SHP77 treated with DMSO at 0.1 percent for 48 hours (cell line): ENCODE results near the gene RAD23B.

Experiments used
- DNase-seq: peaks from one replicate; lab custom pipeline; 2025; lab: John Stamatoyannopoulos, UW

Gene RAD23B

DNA sequence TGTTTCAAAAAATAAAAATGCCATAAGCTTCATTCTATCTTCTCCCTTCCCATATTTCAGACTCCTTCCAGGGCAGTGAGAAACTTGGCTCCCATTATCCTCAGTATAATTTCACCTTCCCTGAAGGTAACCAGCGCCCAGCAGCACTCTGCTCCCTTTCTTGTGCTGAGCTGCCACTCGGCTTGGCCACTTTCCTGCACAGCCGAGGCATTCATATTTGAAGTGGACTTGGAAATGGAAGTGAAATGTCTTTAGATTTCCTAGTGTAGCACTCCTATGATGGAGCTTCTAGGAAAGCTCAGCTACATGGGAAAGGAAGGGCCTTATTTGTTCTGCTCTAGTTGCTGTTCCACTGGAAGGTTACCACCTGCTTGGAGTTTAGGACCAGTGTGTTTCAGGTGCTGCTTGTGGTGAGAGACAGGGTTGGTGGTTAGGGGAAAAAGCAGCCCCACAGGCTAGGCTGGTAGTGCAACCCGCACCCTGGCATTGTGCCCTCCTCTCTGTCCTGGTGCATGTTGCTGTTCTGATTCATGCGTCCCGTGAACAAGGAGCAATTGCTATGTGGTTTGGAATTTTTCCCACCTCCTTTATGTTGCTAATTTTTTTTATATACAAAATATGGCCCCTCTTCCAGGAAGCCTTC, 53.8 kb downstream of the RAD23B start:
- DNase-seq = no peak

DNA sequence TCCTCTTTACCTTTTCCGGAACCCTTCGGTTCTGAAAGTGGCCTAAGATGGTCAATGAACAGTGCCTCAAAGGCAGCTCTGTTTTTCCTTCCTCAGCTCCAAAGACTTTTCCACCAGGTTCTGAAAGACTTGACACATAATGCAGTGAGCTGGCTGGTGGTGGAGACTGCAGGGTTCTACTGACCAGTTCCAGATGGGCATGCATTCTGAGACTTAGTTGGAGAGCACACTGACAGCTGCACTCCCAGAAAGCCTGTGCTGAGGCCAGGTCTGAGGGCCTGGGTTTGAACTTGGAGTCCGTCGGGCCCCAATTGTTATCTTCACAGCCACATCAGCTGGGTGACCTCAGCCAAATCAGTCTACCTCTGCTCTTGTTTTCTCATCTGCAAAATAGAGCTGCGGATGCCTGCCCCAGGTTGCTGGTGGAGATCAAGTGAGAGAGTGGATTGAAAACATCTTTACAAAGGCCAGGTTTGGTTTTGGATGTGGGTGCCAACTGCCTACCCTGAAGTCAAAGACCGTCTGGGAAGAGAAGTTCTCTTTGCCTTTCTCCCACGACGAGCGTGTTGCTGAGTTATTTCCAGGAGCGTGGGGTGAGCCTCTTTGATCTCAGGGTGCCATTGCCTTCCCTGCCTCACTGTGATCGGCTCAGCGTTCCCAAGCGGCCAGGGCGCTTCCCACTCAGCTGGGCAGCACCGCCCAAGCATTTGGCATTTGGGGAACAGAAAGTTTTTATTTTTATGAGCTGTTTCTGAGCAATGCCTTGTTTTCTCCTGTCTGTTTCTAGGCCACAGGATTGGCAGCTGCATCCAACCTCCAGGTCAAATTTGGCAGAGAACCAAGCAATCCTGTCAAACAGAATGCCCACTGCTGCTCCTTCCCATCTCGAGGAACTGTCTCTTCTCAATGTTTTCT, 54.9 kb downstream of the RAD23B start:
- no peak for DNase-seq

DNA sequence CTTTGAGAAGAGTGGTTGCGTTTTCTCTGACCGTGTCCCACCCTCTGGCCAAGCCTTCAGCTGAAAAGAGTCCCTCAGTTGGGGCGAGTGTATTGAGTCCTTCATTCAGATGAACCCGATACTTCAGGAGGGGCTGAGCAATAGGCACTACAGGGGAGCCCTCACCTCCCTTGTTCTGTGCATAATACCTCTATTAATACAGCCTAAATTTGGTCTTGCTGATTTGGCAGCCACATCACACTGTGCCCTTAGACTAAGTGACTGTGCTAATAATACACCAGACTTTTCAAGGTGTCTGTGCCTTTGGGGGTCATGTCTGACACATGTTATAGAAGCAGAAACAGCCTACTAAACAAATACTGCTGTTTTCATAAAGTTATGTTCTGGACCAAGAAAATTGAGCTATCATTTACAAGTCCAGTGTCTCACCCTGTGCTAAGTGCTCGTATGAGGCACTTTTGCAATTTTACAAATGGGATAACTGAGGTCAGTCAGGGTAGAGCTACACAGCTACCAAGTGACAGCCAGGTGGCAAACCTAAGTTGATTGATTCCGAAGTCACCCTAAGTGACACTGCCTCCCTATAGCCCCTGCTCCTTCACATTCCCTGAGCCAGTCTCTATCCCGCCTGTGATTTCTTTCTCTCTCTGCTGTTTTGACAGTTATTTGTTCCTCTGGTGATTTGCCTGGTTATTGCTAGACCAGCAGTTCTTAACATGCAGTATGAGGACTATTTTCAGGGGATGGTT, 56.0 kb downstream of the RAD23B start:
- DNase-seq = no peak

DNA sequence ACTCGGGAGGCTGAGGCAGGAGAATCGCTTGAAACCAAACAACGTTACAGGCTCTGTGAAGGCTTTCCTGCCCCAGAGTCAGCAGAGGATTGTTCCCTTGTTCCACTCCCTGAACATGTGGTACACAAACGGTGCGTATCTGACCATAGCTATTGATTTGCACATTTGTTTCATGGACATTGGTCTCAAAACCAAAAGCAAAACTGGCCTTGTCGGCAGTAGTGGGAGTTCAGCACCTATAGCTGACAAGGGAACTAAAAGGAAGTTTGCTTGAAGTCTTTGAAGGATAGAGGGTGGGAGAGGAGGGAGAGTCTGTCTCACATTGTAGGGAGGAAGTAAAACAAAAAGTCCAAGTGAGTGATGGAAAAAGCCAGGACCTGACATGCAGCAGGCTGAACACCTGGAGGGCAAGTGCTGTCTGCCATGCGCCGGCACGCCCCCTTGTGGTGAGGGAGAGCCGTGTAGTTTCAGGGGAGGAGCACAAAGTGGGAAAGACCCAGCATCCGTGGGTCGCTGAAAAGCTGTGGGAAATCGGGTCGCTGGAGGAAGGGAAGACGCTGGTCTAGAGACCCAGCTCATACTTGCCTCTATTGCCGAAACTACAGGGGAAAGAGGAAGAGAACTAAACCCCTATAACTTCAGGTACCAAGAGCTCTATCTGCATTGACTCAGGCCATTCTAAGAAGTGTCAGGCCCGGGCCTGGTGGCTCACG, 58.0 kb downstream of the RAD23B start:
- DNase-seq = peak; percentile 20

DNA sequence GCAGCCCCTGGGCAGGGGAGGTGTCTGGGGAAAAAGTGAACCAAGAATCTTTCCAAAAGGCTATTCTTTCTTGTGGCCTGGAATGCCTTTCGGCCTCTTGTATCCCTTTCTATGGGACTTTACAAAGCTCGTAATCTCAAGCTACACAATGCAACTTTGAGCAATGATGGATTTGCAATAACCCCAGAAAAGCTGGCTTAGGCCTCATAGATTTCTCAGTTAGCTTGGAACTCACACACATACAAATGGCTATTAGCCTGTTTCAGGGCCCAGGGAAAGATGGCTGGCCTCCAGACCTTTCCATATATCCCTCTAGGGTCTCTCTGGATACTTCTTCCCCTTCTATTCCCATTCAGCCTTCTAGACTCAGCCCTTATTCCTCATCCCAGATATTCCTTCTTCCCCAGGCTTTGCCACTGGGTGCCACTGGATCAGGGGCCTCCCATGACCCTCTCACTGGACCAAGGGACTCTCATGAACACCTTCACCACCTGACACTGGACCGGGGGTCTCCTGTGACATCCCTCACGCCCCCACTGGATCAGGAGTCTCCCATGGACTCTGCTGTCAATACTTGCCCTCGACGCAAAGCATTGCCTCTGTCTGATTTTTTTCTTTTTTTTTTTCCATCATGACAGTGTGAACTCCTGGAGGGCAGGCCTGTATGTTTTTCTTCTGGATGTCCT, 59.5 kb downstream of the RAD23B start:
- no peak for DNase-seq

DNA sequence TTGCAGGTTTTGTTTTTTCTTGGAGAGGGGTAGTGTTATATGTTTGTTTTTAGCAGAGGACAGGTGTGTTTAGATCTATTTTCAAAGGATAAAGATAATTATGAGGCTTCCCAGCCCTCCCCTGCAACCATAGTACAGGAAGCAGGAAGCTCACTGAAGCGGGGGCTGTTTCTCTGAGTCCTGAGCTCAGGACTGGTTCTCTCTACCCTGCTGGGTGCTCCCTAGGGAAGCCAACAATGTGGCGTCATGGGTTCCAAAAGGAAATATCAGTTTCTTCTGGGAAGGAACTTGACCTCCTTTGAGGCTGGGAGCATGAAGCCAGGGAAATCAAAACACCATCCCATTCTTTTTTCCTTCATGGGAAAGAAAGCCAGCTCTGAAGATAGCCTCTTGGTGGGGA, 62.2 kb downstream of the RAD23B start:
- no peak for DNase-seq

DNA sequence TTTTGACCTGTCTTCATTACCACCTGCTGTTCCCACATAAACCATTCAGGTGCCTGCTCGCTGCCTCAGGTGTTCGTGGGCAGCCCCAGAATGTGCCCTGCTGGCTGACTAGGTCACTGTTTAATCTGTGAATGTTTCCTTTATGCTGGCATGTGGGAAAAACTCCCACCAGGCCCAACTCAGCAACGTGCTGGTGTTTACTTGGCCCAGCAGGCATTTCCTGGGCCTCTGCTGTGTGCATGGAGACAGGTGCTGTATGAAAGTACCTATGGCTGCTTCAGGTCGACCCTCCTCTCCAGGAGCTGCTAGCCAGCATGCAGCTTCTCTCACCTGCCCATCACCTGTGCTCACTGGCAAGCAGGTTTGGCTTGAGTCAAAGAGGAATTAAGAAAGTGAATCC, 65.8 kb downstream of the RAD23B start:
- no peak for DNase-seq

DNA sequence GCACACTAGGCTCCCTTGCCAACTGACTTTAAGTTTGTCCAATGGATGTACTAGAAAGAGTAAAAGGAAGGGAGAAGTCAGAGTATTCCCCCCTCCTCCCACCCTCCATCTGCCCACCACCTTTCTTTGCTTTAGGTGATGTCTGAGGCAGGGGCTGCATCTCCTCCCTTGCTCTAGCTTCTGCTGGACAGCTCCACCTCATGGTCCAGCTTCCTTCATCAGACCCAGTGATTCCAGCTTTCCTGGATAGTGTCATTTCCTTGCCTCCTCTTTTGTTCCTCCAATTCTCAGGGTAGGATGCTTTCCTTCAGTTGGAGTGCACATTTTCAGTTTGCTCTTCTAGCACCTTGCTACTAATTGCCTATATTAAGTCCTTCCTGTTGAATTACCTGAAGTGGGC, 67.4 kb downstream of the RAD23B start:
- DNase-seq = no peak

DNA sequence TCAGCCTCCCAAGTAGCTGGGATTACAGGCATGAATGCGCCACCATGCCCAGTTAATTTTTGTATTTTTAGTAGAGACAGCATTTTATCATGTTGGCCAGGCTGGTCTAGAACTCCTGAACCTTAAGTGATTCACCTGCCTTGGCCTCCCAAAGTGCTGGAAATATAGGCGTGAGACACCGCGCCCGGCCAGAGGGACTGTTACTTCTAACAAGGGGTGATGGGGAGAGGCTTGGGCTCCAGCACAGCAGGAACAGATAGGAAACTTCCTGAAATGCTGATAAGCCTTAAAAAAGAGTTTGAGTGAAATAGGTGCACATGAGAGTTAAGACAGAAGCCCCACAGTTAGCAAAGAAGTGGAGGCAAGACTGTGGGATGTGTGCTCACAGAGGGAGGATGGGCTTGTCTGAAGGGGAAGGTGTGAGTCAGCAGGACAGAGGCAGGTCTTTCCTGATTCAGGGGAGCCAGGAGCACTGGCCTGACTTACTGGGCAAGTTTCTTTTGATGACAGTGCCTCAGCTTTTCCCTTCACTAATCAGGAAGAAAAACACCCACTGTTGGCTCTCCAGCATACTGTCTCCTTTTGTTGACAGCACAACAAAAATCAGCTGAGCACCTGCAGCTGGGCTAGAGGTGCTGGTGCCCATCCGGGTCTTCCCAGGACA, 68.4 kb downstream of the RAD23B start:
- DNase-seq = no peak

DNA sequence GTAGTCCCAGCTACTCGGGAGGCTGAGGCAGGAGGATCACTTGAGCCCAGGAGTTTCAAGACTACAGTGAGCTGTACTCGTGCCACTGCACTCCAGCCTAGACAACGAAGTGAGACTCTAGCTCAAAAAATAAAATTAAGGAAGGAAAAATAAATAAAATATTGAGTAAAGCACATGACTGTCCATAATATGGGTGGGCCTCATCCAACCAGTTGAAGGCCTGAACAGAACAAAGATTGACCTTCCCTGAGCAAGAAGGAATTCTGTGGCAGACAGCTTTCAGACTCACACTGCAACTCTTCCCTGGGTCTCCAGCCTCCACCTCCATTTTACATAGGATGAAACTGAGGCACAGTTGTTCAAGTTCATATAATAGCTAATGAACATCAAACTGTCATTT, 72.3 kb downstream of the RAD23B start:
- no peak for DNase-seq

DNA sequence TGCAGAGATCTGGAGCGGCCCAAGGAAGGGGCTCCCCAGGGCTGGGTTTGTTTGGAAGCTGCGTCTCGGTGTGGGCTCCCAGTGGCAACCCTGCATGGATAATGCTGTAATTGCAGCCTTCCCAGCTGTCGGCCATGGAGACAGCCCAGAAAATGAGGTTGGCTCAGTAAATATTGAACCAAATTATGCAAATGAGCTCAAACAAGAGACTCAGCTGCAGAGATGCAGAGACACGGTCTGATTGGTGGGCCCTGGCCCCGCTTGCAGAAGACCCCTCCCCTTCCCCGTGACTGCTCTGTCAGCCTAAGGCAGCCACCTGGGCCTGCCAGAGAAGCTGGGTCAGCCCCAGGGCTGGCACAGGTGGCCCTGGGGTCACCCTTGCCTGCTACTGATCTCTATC, 75.9 kb downstream of the RAD23B start:
- no peak for DNase-seq

DNA sequence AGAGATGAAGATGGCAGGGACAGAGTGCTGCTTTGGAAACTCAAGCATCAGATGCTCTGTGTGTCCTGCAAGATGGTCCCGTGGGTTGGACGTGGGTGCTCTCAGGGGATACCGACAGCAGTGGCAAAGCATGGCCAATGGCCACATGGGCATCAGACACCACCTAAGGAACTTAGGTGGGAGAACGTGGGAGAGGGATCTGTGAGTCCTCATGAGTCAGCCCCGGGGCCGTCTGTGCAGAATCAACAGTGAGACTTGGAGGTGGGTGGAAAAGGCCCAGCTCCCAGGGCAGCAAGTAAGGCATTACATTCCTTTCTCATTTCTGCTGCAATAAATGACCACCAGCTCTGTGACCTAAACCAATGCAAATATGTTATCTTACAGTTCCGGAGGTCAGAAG, 77.0 kb downstream of the RAD23B start:
- no peak for DNase-seq

DNA sequence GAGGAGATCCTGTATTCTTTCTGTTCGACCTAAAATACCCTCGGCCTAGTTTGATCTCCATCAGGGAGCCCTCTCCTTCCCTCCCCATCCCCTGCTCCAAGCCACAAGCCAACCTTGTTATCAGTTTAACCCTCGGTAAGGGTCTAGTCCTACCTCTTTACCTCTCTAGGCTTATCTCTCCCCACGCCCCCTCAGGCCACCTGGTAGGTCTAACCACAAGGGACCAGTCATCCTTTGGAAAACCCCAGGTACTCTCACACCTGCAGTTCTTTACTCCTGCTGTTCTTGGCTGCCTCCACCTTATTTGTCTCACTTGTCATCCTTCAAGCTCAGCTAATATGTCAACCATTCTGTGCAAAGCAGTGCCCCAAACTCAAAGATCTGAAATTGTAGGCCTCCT, 78.7 kb downstream of the RAD23B start:
- no peak for DNase-seq

DNA sequence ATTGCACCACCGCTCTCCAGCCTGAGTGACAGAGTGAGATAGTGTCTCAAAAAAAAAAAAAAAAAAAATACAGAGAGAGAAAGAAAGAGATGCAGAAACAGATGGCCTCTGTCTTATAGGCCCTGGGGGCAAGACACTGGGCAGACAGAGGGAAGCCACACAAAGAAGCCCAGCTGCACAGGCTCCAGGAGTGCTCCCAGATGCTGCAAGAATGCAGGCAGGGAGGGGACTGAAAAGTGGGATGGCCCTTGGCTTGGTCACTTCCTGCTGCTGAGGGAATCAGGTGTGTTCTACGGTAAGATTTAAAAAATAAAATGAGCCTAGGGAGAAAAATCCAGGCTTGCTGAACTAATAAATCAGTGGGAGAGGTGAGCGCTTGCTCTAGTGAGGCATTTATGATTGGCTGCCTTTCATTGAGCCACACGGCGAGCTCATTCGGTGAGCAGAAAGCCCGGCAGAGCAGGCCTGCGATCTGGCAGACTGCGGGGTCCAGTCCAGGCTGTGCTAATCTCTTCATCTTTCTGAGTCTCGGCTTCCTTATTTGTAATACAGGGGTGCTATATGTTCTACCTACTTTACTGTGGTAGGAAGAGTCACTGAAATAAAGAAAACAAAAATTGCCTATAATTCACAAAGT, 80.6 kb downstream of the RAD23B start:
- no peak for DNase-seq

DNA sequence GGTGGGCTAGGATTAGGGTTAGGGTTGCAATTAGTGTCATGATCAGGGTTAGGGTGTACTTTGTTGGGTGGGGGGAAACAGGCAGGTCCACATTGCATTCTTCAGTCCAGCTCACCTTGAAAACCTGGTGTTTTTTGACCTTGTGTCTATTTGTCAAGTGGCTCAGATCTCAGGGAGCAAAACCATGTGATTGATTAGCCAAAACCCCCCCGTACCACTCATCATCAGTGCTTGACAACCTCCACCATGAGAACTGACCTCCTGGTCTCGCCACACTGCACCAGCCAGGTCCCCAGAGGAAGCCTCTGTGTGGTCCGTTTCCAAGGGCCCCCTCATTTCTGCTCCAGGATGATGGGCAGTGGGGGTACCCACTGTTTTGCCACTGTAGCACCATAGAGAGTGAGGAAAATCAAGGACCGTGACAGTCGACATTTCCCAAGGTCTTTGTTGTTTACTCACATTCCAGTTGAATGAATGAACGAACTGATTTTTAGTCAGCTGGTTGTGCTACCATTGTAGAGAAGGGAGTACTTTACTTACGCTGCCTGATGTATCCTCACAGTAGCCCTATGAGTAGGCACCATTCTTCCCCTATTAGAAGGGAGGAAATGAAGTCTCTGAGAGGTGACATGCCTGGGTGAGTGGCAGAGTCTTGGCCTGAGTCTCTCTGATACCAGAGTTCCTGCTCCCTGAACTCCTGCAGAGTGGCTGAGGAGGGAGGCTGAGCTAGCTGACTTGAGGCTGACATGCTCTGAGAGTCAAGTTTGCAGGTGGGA, 84.8 kb downstream of the RAD23B start:
- DNase-seq = no peak

DNA sequence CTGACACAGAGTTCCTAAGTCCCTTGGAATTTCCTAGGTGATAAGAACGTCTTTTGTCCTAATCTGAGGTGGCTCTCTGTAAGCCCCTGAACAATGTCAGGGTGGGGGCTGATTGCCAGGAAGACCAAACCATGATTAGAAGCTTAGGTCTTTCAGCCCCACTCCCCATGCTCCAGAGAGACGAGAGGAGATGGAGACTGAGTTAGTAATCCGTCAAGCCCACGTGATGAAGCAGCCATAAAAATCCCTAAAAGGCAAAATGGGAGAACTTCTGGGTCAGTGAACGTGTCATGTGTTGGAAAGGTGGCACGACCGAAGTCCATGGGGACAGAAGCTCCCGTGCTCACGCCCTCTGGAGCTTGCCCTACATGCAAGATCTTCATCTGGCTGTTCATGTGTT, 85.6 kb downstream of the RAD23B start:
- DNase-seq = no peak

DNA sequence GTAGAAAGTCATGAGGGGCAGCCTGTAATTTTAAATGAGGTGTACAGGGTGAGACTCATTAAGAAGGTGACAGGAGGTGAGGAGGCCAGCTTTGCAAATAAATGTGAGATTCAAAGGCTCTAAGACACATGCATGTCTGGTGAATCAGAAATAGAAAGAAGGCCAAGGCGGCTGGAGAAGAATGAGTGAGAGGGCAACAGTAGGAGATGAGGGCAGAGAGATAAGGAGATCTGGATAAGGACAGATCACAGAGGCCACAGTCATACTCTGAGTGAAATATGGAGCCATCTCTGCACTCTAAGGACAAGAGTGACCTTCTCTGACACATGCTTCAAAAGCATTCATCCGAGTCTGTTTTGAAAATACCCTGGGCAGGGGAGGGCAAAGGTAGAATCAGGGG, 90.7 kb downstream of the RAD23B start:
- DNase-seq = no peak

DNA sequence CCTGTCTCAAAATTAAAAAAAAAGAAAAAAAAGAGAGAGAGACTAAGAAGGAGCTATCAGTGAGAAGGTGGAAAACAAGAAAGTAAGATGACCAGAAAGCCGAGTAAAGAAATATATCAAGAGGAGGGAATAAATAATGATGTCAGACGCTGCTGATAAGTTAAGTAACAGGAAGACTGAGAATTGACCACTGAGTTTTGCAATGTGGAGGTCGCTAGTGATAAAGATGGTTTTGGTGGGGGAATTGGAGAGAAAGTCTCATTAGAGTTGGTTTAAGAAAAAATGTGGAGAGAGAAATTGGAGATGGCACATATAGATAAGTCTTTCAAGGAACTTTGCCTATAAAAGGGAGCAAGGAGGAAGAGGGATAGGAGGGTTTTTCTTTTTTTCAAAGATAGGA, 91.9 kb downstream of the RAD23B start:
- no peak for DNase-seq

DNA sequence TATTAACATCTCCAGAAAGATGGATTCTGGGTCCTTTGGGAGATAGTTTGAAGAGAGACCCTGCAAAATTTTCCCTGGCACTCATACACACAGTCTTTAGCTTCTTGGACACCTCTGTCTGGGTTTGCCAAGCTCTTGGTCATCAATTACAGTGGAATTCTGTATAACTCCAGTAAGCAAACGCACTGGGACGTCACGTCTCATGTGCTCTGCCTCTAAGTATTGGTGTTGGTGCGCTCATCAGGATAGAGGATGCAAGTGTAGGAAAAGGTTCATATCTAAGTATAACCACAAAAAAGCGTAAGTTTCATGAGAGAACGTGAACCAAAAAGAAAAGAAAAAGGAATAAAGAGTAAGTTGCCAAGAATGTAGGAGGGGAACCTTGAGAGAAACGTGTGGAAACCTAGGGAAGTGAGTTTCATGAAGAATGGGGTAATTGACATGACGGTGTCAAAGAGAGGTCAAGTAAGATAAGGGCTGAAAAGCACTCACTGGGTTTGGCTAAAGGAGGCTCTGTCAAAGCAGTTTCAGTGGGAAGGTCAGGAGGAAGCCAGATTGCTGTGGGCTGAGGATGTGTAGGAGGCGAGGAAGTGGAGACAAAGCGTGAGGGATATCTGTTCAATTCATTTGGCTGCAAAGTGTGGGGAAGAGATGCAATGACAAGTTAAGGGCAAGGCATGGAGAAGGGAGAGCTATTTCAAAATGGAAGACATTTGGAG, 92.7 kb downstream of the RAD23B start:
- DNase-seq = no peak
